Neutrophil (primary cell): ENCODE data around the gene CLECL1.
"Not testable (repeated sequence)": the region's sequence is repeated elsewhere in the genome, so short reads cannot be mapped to it uniquely, and the experiment has no call there.

ENCODE experiments used
- H3K27ac ChIP-seq: fragments of 200-600 bp; sonication (generic); 2 replicates; pipeline ENCODE4 v1.5.1; 2016; ENCODE audit warnings: mild to moderate bottlenecking, moderate library complexity
- H3K27me3 ChIP-seq: fragments of 200-600 bp; sonication (generic); 2 replicates; pipeline ENCODE4 v1.6.0; 2016; ENCODE audit warnings: mild to moderate bottlenecking
- H3K36me3 ChIP-seq: fragments of 200-600 bp; sonication (generic); 2 replicates; pipeline ENCODE4 v1.5.1; 2017
- H3K4me1 ChIP-seq, 2 experiments: fragments of 200-600 bp in 1 of 2; sonication (generic) in 1 of 2; 1 replicate in 1 of 2; 2 replicates in 1 of 2; pipeline versions ENCODE4 v1.5.1 to v1.6.1; 2013 to 2016; ENCODE audit warnings: low read depth in 1 of 2, low read length in 1 of 2, mild to moderate bottlenecking in 1 of 2, moderate library complexity in 1 of 2; ENCODE audit not compliant: control insufficient read depth in 1 of 2, insufficient read depth in 1 of 2
- H3K4me3 ChIP-seq, 2 experiments: fragments of 200-600 bp in 1 of 2; sonication (generic) in 1 of 2; 1 replicate in 1 of 2; 2 replicates in 1 of 2; pipeline ENCODE4 v1.5.1; 2013 to 2016; ENCODE audit warnings: low read depth in 1 of 2, low read length in 1 of 2, mild to moderate bottlenecking in 1 of 2, moderate library complexity in 1 of 2
- H3K9me3 ChIP-seq: fragments of 200-600 bp; sonication (generic); 2 replicates; pipeline ENCODE4 v1.5.1; 2016
- CTCF ChIP-seq: fragments of 200-600 bp; sonication (generic); IDR thresholded peaks from 2 replicates; pipeline ENCODE4 v1.5.1; 2016; ENCODE audit warnings: antibody characterized with exemption

Gene CLECL1

DNA sequence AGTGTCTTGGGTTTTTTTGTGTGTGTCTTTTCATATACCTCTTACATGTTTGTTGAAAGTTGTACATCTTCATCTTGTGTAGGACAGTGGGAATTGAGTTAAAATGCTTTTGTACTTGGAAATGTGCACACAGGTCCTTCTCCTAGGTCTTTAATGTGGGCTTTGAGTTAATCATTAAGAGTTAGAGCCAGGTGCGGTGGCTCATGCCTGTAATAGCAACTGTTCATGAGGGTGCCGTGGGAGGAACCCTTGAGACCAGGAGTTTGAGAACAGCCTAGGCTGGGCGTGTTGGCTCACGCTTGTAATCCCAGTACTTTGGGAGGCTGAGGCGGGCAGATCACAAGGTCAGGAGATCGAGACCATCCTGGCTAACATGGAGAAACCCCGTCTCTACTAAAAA lies 13.9 kb downstream of the CLECL1 start:
- no peaks in the 10 kb centered on the region for H3K4me1 ChIP-seq
- H3K36me3 ChIP-seq = no peaks in the 10 kb centered on the region
- no peak overlapping the region for H3K4me3 ChIP-seq
- H3K27ac ChIP-seq = no peak overlapping the region
- no peaks in the 10 kb centered on the region for H3K9me3 ChIP-seq
- no peak for TF ChIP-seq CTCF
- no peaks in the 10 kb centered on the region for H3K27me3 ChIP-seq

DNA sequence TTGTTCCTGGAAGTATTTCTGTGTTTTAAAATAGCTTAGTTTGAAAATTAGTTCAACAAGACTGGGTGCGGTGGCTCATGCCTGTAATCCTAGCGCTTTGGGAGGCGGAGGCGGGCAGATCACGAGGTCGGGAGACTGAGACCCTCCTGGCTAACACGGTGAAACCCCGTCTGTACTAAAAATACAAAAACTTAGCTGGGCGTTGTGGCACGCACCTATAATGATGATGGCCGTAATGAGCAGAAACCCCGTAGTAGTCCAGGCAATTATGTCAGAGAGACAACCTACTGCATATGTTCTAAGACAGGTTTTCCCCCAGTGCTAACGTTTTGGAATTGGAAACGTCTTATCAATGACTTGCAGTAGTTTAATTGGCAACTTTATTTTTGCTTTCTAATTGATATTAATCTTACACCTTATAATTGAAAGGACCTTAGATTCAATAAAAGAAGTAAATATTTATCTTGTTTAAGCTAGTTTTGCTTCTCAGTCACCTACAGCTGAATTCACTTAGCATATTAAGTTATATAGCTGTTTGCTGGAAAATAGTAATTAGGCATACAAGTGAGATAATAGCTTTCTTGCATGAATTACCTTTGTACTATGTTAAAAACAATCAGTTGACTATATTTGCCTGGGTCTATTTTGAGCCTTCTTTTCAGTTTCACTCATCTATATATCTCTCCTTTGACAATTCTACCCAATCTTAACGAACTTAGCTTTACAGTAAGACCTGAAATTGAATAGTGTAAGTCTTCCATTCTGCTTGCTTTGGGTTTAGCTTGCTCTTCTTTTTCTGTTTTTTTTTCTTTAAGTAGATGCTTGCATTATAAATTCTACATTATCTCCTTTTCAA lies 15.6 kb downstream of the CLECL1 start:
- Histone ChIP-seq H3K4me3 (no peak overlapping the region), H3K4me1 (no peaks in the 10 kb centered on the region), H3K27me3 (no peaks in the 10 kb centered on the region), H3K9me3 (no peaks in the 10 kb centered on the region), H3K36me3 (no peaks in the 10 kb centered on the region), H3K27ac (no peak overlapping the region)
- no peak for TF ChIP-seq CTCF

- H3K4me3 ChIP-seq, H3K36me3 ChIP-seq, H3K27ac ChIP-seq, H3K27me3 ChIP-seq, H3K9me3 ChIP-seq, H3K4me1 ChIP-seq: not testable (repeated sequence)
These were observed 19.8 kb downstream of the CLECL1 start for GRCh38 chr12:9713032-9713558.

DNA sequence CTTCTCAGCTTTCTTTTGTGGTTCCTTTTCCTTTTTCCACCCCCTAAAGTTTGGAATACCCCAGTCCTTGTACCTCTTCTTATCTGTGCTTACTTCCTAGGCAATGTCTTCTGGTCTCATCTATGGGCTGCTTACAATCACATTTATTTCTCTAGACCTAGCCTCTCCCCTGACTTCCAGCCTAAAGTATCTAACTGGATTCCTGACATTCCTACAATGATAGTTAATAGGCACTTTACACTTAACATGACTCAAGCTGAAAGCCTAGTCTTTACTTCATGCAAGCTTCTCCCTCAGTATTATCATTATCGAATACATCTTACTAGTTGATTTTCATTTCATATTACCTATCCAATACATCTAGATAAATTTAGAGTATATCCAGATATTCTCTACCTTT lies 21.2 kb downstream of the CLECL1 start:
- Histone ChIP-seq H3K36me3 (no peaks in the 10 kb centered on the region), H3K27me3 (no peaks in the 10 kb centered on the region), H3K27ac (no peak overlapping the region), H3K9me3 (no peaks in the 10 kb centered on the region), H3K4me3 (no peak overlapping the region), H3K4me1 (no peaks in the 10 kb centered on the region)
- TF ChIP-seq CTCF = no peak

- H3K36me3 ChIP-seq = no peaks in the 10 kb centered on the region
- TF ChIP-seq CTCF = no peak
- no peaks in the 10 kb centered on the region for H3K9me3 ChIP-seq
- H3K4me1 ChIP-seq = no peaks in the 10 kb centered on the region
- H3K4me3 ChIP-seq = no peak overlapping the region
- H3K27me3 ChIP-seq = no peaks in the 10 kb centered on the region
- no peak overlapping the region for H3K27ac ChIP-seq
These were observed 22.1 kb downstream of the CLECL1 start for GRCh38 chr12:9710584-9711375.

DNA sequence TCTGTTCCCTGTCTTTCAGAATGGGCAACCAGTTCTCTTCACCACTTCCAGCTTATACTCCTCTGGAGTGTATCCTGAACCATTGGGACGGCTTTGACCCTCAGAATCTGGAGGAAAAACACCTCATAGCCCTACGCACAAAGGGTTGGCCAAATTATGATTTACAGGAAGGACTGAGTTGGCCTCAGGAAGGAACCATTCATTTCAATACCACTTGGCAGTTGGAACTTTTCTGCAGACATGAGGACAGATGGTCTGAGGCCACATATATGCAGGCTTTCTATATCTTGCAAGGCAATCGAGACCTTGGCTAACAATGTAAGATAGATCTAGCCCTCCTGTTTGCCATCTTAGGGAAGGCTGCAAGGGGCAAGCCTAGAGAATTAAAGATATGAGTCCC lies 24.0 kb downstream of the CLECL1 start:
- H3K27ac ChIP-seq = no peak overlapping the region
- no peaks in the 10 kb centered on the region for H3K4me1 ChIP-seq
- no peak for TF ChIP-seq CTCF
- H3K27me3 ChIP-seq = no peaks in the 10 kb centered on the region
- no peak overlapping the region for H3K4me3 ChIP-seq
- H3K9me3 ChIP-seq = no peaks in the 10 kb centered on the region
- H3K36me3 ChIP-seq = no peaks in the 10 kb centered on the region
